ENCODE measurements around the gene C13orf42. TPM values are rescaled to one million over a fixed set of nuclear protein-coding genes. Genes with fewer than 3 reads are reported as not detected.

Gene C13orf42
- total RNA-seq, 1 donor from 2014 or later: not detected

DNA sequence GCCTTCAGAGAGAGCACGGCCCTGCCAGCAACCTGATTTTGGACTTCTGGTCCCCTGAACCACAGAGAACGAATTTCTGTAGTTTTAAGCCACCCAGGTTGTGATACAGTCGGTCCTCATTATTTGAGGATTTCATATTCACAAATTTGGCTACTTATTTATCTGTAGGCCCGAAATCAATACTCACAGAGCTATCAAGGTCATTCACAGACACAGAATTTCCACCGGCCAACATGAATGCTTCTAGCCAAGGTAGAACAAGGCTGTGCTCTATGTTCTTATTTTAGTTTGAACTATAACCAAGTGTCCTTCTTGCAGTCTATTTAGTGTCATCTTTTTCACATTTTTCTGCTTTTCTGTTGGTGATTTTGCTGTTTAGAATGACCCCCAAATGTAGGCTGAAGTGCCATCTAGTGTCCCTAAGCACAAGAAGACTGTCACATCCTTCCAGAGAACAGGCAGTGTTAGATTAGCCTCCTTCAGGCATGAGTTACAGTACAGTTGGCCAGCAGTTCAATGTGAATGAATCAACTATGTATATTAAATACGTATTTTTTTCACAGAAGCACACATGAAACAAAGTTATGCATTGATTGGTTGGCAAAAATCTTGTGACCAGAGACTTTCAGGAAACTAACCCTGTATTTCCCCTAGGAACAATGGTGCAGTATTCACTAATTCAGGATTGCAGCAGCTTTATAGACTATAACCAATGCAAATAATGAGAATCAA, 63.5 kb downstream of the C13orf42 start:
- no peak overlapping the region for H3K4me3 Mint-ChIP-seq
- H3K9me3 Mint-ChIP-seq: no peaks in the 10 kb centered on the region
- H3K4me1 Mint-ChIP-seq (ENCODE audit: unreplicated experiment): no peaks in the 10 kb centered on the region
- H3K27me3 Mint-ChIP-seq: no peaks in the 10 kb centered on the region
- H3K36me3 Mint-ChIP-seq: no peaks in the 10 kb centered on the region
- no peak for DNase-seq (ENCODE audit: extremely low spot score, unreplicated experiment)
- H3K27ac Mint-ChIP-seq: no peak overlapping the region
- TF ChIP-seq, protein P1, sequence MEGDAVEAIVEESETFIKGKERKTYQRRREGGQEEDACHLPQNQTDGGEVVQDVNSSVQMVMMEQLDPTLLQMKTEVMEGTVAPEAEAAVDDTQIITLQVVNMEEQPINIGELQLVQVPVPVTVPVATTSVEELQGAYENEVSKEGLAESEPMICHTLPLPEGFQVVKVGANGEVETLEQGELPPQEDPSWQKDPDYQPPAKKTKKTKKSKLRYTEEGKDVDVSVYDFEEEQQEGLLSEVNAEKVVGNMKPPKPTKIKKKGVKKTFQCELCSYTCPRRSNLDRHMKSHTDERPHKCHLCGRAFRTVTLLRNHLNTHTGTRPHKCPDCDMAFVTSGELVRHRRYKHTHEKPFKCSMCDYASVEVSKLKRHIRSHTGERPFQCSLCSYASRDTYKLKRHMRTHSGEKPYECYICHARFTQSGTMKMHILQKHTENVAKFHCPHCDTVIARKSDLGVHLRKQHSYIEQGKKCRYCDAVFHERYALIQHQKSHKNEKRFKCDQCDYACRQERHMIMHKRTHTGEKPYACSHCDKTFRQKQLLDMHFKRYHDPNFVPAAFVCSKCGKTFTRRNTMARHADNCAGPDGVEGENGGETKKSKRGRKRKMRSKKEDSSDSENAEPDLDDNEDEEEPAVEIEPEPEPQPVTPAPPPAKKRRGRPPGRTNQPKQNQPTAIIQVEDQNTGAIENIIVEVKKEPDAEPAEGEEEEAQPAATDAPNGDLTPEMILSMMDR (conservative IDR thresholded peaks at IDR 0.05): no peak

DNA sequence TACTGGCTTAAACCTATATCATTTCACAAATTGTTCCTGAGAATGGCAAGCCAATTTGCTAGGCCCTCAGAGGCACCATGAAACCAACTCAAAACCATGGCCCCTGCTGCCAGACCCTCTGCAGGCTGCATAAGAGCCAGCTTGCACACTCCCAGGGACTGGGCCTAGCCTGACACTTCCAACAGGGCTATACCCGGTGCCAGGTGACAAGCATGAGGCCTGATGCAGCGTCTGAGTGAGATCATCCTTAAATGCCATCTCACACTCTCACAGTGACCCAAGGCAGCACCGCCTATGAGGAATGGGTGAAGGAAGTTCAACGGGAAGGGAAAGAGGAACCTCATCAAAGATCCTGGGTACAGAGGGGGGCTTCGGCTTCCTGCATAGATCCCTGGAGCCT, 65.6 kb downstream of the C13orf42 start:
- Mint-ChIP-seq H3K36me3 (no peaks in the 10 kb centered on the region), H3K27ac (no peak overlapping the region), H3K4me1 (ENCODE audit: unreplicated experiment) (no peaks in the 10 kb centered on the region), H3K9me3 (no peaks in the 10 kb centered on the region), H3K4me3 (no peak overlapping the region), H3K27me3 (no peaks in the 10 kb centered on the region)
- TF ChIP-seq, protein P1 (conservative IDR thresholded peaks at IDR 0.05): no peak
- DNase-seq (ENCODE audit: extremely low spot score, unreplicated experiment): no peak

DNA sequence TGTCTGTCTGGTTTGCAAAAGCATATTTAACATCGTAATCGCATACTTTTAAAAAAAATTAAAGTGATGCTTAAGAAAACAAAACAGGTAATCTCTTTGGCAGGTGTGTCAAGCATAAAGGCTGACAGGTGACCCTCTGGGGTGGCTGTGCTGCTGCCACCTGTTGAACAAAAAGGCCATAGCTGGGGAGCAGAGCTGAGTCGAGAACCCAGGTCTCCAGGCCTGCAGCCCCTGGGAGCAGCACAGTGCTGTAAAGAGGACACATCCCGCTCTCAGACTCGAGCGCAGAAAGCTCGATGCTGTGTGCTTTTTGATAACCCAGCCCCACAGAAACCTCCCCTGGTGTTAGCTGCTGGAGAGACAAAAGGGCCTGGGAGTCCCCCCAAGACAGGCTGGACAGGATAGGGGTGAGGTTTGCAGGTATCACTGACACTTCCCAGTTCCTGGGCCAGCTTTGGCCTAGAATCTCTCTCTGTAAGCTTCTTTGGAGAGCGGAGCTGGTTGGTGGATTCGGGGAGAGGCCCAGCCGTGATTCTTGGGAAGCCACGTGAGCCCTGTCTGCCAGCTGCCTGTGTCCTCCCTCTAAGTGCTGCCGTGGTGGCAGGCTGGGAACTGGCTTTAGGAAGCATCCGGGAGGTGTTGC, 66.9 kb downstream of the C13orf42 start:
- DNase-seq (ENCODE audit: extremely low spot score, unreplicated experiment): no peak
- Mint-ChIP-seq H3K4me3 (no peak overlapping the region), H3K4me1 (ENCODE audit: unreplicated experiment) (no peaks in the 10 kb centered on the region), H3K9me3 (no peaks in the 10 kb centered on the region), H3K27me3 (no peaks in the 10 kb centered on the region), H3K36me3 (no peaks in the 10 kb centered on the region), H3K27ac (no peak overlapping the region)
- TF ChIP-seq, protein P1 (conservative IDR thresholded peaks at IDR 0.05): no peak

DNA sequence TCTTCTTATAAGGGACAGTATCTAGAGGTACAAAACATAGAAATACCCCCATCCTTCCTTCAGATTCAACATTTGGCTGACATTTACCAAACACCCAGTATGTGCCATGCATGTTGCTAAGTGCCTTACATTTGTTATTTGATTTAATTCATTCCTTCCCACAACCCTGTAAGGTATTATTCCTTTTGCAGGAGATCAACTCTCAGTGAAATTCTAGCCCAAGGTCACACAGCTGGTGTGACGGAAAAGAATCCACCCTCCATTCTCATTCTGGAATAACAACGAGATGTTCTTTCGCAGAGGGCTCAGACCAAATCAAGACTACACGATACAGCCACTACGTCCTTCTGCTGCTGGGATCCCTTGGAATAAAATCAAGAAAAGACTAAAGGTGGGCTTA, 67.8 kb downstream of the C13orf42 start:
- Mint-ChIP-seq H3K36me3 (no peaks in the 10 kb centered on the region), H3K4me3 (no peak overlapping the region), H3K27me3 (no peaks in the 10 kb centered on the region), H3K4me1 (ENCODE audit: unreplicated experiment) (no peaks in the 10 kb centered on the region), H3K27ac (no peak overlapping the region), H3K9me3 (no peaks in the 10 kb centered on the region)
- TF ChIP-seq, protein P1 (conservative IDR thresholded peaks at IDR 0.05): no peak
- DNase-seq (ENCODE audit: extremely low spot score, unreplicated experiment): no peak

DNA sequence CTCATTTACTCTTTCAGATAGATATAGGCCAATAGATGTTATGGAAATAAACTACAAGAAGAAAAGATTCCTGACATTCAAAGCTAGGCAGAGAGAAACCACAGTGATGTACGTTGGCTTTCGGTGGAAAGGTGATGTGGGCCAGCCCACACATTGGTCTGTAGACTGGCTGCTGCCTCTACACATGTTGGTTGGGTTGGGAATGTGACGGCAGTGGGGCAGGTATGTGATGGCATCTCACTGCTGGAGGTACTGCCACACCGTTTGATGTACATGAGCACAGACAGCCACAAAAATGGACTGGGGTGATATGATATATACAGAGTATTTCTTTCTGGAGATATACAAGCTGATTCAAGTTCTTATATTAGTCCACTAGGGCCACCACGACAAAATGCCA, 69.4 kb downstream of the C13orf42 start:
- Mint-ChIP-seq H3K9me3 (no peaks in the 10 kb centered on the region), H3K4me3 (no peak overlapping the region), H3K4me1 (ENCODE audit: unreplicated experiment) (no peaks in the 10 kb centered on the region), H3K36me3 (no peaks in the 10 kb centered on the region), H3K27me3 (no peaks in the 10 kb centered on the region), H3K27ac (no peak overlapping the region)
- TF ChIP-seq, protein P1 (conservative IDR thresholded peaks at IDR 0.05): no peak
- DNase-seq (ENCODE audit: extremely low spot score, unreplicated experiment): no peak
